ENCODE results near the gene CLEC11A.
"Not testable (repeated sequence)": the region's sequence is repeated elsewhere in the genome, so short reads cannot be mapped to it uniquely, and the experiment has no call there.

DNA sequence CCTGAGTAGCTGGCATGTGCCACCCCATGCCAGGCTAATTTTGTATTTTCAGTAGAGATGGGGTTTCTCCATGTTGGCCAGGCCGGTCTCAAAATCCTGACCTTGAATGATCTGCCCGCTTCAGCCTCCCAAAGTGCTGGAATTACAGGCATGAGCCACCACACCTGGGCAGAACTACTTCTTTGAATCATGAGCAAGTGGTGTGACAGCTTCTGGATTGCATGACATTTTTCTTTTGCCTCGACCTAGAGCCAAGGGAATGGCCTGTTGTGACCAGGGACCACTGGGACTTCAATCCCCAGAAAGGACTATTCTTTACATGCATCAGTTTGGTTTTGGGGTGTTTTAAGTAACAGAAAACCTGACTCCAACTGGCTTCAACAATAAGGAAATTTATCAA lies 49.7 kb downstream of the CLEC11A start:
- TF ChIP-seq POLR2A (IDR thresholded peaks at IDR 0.05): not testable (repeated sequence)
- TF ChIP-seq, protein P1, sequence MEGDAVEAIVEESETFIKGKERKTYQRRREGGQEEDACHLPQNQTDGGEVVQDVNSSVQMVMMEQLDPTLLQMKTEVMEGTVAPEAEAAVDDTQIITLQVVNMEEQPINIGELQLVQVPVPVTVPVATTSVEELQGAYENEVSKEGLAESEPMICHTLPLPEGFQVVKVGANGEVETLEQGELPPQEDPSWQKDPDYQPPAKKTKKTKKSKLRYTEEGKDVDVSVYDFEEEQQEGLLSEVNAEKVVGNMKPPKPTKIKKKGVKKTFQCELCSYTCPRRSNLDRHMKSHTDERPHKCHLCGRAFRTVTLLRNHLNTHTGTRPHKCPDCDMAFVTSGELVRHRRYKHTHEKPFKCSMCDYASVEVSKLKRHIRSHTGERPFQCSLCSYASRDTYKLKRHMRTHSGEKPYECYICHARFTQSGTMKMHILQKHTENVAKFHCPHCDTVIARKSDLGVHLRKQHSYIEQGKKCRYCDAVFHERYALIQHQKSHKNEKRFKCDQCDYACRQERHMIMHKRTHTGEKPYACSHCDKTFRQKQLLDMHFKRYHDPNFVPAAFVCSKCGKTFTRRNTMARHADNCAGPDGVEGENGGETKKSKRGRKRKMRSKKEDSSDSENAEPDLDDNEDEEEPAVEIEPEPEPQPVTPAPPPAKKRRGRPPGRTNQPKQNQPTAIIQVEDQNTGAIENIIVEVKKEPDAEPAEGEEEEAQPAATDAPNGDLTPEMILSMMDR (IDR thresholded peaks at IDR 0.05): not testable (repeated sequence)
